Keratinocyte (primary cell): ENCODE results near the gene TMEM69.

Source experiments
- EZH2 ChIP-seq: IDR thresholded peaks from one replicate; pipeline ENCODE4 v1.6.1; 2012; ENCODE audit warnings: inconsistent platforms, mild to moderate bottlenecking, low read length, moderate library complexity
- TF ChIP-seq, protein P1 (sequence below), 3 experiments: IDR thresholded peaks in 1 of 3; conservative IDR thresholded peaks in 1 of 3; optimal IDR thresholded peaks in 1 of 3; 2 replicates in 2 of 3; 3 replicates in 1 of 3; pipeline versions ENCODE3 to v1.5.1; 2011; ENCODE audit warnings: low read length in 3 of 3, mild to moderate bottlenecking in 3 of 3, moderate library complexity in 2 of 3, control low read depth in 1 of 3, inconsistent platforms in 1 of 3; ENCODE audit not compliant: insufficient read depth in 2 of 3; ENCODE audit errors: extremely low read depth in 1 of 3

DNA sequence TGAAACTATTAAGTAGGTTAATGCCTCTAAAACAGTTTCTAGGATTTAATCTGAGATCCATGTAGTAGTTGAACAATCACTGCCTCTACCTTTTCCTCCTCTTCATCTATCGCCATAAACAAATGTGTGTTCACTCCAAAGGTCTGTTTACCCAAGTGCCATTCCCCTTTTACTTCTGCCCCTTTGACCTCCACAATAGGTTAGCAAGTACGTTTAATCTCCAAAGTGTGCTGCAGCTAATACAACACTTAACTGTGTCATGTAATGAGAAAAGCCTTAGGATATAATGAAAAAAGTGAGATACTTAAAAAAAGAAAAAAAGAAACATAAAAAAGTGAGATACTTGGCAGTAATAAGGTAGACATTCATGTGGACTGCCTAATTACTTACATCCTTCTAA lies 29.8 kb upstream of the TMEM69 start:
- TF ChIP-seq, protein P1, sequence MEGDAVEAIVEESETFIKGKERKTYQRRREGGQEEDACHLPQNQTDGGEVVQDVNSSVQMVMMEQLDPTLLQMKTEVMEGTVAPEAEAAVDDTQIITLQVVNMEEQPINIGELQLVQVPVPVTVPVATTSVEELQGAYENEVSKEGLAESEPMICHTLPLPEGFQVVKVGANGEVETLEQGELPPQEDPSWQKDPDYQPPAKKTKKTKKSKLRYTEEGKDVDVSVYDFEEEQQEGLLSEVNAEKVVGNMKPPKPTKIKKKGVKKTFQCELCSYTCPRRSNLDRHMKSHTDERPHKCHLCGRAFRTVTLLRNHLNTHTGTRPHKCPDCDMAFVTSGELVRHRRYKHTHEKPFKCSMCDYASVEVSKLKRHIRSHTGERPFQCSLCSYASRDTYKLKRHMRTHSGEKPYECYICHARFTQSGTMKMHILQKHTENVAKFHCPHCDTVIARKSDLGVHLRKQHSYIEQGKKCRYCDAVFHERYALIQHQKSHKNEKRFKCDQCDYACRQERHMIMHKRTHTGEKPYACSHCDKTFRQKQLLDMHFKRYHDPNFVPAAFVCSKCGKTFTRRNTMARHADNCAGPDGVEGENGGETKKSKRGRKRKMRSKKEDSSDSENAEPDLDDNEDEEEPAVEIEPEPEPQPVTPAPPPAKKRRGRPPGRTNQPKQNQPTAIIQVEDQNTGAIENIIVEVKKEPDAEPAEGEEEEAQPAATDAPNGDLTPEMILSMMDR (optimal IDR thresholded peaks at IDR 0.05 in 1 of 3, IDR thresholded peaks at IDR 0.05 in 1 of 3, conservative IDR thresholded peaks at IDR 0.05 in 1 of 3; ENCODE audit: extremely low read depth in 1 of 3, insufficient read depth in 2 of 3, low read length in 3 of 3) = no peak
- TF ChIP-seq EZH2 = no peak
